ENCODE data around the gene RHOD.

GRCh38 chr11:67052891-67053290 lies 3.8 kb upstream of the RHOD start:
- TF ChIP-seq CTCF (IDR thresholded peaks at IDR 0.05) (no peak), POLR2A (IDR thresholded peaks at IDR 0.05) (no peak)
